ENCODE data around the gene LIME1. TPM values are rescaled to one million over a fixed set of nuclear protein-coding genes. Genes with fewer than 3 reads are reported as not detected.

LIME1 gene
- total RNA-seq, 1 donor from 2014 or later: 8.1 TPM

DNA sequence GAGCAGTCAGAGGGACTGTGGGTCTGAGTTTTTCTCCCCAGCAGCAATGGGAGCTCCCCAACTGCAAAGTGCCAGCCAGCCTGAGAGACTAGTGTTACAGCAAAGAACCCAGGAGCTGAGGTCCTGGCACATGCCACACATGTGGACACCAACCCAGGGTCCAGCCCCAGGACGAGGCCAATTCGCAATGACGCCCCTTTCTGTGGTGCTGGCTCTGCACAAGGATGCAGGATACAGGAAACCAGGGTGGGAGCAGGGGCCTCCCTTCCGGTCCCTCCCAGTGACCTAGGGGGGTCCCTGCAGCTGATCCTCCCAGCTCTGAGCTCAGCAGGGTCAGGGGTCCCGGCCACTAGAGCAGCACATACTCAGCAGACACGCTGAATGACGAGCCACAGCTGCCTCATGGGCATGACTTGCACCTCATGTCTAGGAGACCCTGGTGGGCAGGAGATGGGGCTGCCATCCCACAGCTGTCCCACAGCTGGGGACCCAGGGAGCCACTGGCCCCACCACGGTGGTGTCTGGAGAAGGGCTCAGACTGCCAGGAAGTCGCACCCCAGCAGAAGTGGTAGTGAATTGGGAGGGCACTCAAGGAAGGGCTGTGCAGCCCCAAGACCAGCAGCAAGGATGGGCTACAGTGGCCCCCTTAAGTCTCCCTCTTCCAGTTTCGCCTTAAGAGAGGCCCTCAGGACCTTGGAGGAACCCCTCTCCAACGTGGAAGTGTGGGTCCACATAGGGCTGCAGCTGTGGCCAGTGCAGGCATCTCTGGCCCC, 32.3 kb upstream of the LIME1 start:
- H3K4me1 Mint-ChIP-seq (ENCODE audit: unreplicated experiment): peaks cover 13% of the 10 kb centered on the region
- TF ChIP-seq, protein P1, sequence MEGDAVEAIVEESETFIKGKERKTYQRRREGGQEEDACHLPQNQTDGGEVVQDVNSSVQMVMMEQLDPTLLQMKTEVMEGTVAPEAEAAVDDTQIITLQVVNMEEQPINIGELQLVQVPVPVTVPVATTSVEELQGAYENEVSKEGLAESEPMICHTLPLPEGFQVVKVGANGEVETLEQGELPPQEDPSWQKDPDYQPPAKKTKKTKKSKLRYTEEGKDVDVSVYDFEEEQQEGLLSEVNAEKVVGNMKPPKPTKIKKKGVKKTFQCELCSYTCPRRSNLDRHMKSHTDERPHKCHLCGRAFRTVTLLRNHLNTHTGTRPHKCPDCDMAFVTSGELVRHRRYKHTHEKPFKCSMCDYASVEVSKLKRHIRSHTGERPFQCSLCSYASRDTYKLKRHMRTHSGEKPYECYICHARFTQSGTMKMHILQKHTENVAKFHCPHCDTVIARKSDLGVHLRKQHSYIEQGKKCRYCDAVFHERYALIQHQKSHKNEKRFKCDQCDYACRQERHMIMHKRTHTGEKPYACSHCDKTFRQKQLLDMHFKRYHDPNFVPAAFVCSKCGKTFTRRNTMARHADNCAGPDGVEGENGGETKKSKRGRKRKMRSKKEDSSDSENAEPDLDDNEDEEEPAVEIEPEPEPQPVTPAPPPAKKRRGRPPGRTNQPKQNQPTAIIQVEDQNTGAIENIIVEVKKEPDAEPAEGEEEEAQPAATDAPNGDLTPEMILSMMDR (IDR thresholded peaks at IDR 0.05; ENCODE audit: unreplicated experiment): no peak
- no peak overlapping the region for H3K4me3 Mint-ChIP-seq (ENCODE audit: unreplicated experiment)
- DNase-seq (ENCODE audit: low spot score): no peak
- peaks cover 19% of the 10 kb centered on the region for H3K36me3 Mint-ChIP-seq (ENCODE audit: low read depth, unreplicated experiment)
- H3K9me3 Mint-ChIP-seq (ENCODE audit: unreplicated experiment): no peaks in the 10 kb centered on the region
- H3K27ac Mint-ChIP-seq (ENCODE audit: unreplicated experiment): no peak overlapping the region
- peaks cover 16% of the 10 kb centered on the region for H3K27me3 Mint-ChIP-seq (ENCODE audit: unreplicated experiment)

DNA sequence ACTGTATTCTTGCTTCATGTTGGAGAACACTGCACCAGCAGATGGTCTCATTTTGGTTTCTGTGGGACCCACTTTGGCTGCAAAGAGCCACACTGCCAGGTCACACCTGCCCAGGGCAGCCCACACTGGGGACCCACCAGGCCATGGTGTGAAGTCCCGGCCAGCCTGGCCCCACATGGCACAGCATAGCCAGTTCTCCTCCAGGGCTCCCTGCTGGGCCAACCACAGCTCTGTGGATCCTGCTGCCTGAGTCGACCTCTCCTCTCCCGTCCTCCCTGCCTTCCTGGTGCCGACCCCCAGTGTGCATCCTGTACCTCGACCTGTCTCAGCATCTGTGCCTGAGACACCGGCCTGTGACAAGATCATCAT, 31.7 kb upstream of the LIME1 start:
- Mint-ChIP-seq H3K4me3 (ENCODE audit: unreplicated experiment) (peak overlapping the region; percentile 81), H3K27ac (ENCODE audit: unreplicated experiment) (no peak overlapping the region), H3K4me1 (ENCODE audit: unreplicated experiment) (peaks cover 13% of the 10 kb centered on the region), H3K36me3 (ENCODE audit: low read depth, unreplicated experiment) (peaks cover 19% of the 10 kb centered on the region), H3K27me3 (ENCODE audit: unreplicated experiment) (peaks cover 17% of the 10 kb centered on the region), H3K9me3 (ENCODE audit: unreplicated experiment) (no peaks in the 10 kb centered on the region)
- no peak for DNase-seq (ENCODE audit: low spot score)
- TF ChIP-seq, protein P1 (IDR thresholded peaks at IDR 0.05; ENCODE audit: unreplicated experiment): no peak

DNA sequence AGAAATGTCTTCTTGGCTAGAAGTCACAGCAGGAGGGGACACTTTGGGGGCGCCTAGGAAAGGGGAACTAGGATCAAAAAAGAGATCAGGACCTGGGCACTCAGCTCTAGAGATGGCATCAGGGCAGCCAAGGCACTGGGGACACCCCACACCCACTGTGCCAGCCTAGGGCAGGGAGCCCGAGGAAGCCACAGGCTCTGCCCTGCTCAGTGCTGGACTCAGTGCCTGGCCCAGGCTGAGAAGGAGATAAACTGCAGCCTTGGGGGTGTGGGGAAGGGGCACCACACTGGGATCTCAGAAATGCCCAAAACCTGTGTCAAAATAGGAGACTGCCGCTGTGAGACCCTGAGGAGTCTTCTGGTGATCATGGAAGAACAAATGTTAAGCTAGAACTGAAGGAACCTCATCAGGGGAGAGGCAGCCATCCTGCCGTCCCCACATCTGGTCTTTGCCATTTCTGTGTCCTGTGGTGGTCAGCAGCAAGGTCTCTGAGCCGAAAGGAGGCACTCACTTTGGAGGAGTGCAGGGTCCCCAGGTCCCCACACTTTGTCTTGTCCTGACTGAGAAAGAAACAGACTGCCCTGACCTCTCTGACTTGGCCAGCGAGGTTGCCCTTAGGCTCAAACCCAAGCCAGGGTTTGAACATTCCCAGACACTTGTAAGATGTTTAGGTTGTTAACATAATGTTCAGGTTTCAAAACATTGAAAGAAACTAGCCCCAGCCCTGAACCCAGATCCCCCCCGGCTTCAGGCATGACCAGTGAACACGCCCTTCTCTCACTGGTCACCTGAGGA, 31.0 kb upstream of the LIME1 start:
- H3K27ac Mint-ChIP-seq (ENCODE audit: unreplicated experiment): peak overlapping the region; percentile 24

DNA sequence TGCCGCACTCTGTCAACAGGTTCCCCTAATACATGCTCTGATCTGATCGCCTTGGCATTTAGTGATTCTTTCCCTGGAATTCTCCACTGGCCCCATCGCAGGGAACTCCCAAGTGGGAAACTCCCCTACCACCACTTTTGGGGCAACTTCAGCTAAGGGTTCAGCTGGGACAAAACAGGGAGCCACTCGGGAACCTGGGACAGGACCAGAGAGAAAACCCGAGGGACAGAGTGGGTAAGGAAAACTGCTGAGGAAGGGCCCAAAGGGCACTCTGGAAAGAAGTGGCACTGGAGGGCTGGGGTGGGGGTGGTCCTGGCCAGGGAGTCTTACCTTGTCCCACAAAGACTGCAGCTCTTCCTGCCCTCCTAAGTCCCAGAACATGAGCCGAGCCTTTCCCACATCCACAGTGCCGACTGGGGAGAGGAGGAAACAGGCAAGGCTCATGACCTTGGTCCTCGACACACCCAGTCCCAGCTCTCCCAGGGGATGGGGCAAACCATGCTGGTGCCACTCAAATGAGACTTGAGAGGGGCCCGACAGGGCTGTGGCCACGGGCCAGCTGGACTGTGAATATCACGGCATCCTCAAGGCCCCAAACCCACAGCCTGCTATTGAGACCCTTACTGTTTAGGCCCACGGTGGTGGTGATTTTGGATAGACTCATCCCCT, 30.3 kb upstream of the LIME1 start:
- H3K27me3 Mint-ChIP-seq (ENCODE audit: unreplicated experiment): peaks cover 12% of the 10 kb centered on the region
- no peak for DNase-seq (ENCODE audit: low spot score)
- H3K4me3 Mint-ChIP-seq (ENCODE audit: unreplicated experiment): peak overlapping the region; percentile 89
- no peaks in the 10 kb centered on the region for H3K9me3 Mint-ChIP-seq (ENCODE audit: unreplicated experiment)
- no peak overlapping the region for H3K27ac Mint-ChIP-seq (ENCODE audit: unreplicated experiment)
- H3K4me1 Mint-ChIP-seq (ENCODE audit: unreplicated experiment): peaks cover 15% of the 10 kb centered on the region
- TF ChIP-seq, protein P1 (IDR thresholded peaks at IDR 0.05; ENCODE audit: unreplicated experiment): no peak
- peaks cover 28% of the 10 kb centered on the region for H3K36me3 Mint-ChIP-seq (ENCODE audit: low read depth, unreplicated experiment)

More for the DNA sequence above, 31.0 kb upstream of the LIME1 start:
- H3K4me1 Mint-ChIP-seq (ENCODE audit: unreplicated experiment): peaks cover 13% of the 10 kb centered on the region
- H3K9me3 Mint-ChIP-seq (ENCODE audit: unreplicated experiment): no peaks in the 10 kb centered on the region
- no peak for DNase-seq (ENCODE audit: low spot score)
- peaks cover 21% of the 10 kb centered on the region for H3K36me3 Mint-ChIP-seq (ENCODE audit: low read depth, unreplicated experiment)
- TF ChIP-seq, protein P1 (IDR thresholded peaks at IDR 0.05; ENCODE audit: unreplicated experiment): no peak
- peaks cover 14% of the 10 kb centered on the region for H3K27me3 Mint-ChIP-seq (ENCODE audit: unreplicated experiment)
- peak overlapping the region; percentile 81 for H3K4me3 Mint-ChIP-seq (ENCODE audit: unreplicated experiment)

All from endothelial cell (in vitro differentiated cells).